HCT116 (cell line): ENCODE measurements around the gene SCFD1. TPM values are rescaled to one million over a fixed set of nuclear protein-coding genes. Genes with fewer than 3 reads are reported as not detected.

Experiments
- ATAC-seq: fragments of 200-7000 bp; cut with Tn5 transposase; 2 replicates; pipeline ENCODE4 v1.9.1; 2020; ENCODE audit warnings: mild to moderate bottlenecking, moderate library complexity
- BruUV-seq: library from RNA; stranded (reverse); fragments of 400-500 nt; replicated peaks from 2 replicates; lab custom pipeline; 2021; lab: Mats Ljungman, UMichigan
- CTCF ChIA-PET: fragments of 300-600 bp; sonication (Branson Sonifier 250); formaldehyde crosslinking; loops from one replicate; lab custom pipeline; 2021; ENCODE audit warnings: antibody characterized with exemption; lab: Charles Lee
- POLR2A ChIA-PET: fragments of 300-600, 350-600 bp; sonication (Branson Sonifier 250); formaldehyde crosslinking; loops from one replicate; lab custom pipeline; 2021; ENCODE audit warnings: antibody characterized with exemption; lab: Charles Lee
- RAD21 ChIA-PET, 2 experiments: fragments of 300-600 bp; sonication (Branson Sonifier 250); formaldehyde crosslinking; loops; one replicate each; lab custom pipeline; 2023; ENCODE audit warnings: low total read pairs in 2 of 2; ENCODE audit not compliant: uncharacterized antibody in 2 of 2, unreplicated experiment in 2 of 2, low non-redundant PET in 1 of 2; lab: Charles Lee
- DNase-seq: peaks from one replicate; pipeline ENCODE4 v3.0.0-alpha.2; 2010; ENCODE audit warnings: low read depth, low spot score
- H2AFZ ChIP-seq: fragments of 200-600 bp; shearing (Covaris generic), sonication (generic); 2 replicates; pipeline ENCODE4 v1.6.1; 2017; ENCODE audit warnings: low read depth, mixed run types, mixed read lengths, antibody characterized with exemption, low read length; ENCODE audit not compliant: poor library complexity, severe bottlenecking
- H3K27ac ChIP-seq: 2 replicates; pipeline ENCODE4 v1.5.1; 2012; ENCODE audit warnings: low read depth, low read length
- H3K27me3 ChIP-seq: fragments of 200-600 bp; sonication (generic); 2 replicates; pipeline ENCODE4 v1.6.1; 2016; ENCODE audit warnings: mixed run types, low read length, mixed read lengths; ENCODE audit not compliant: insufficient read depth
- H3K36me3 ChIP-seq, 2 experiments: fragments of 200-500 bp in 1 of 2; fragments of 200-600 bp in 1 of 2; sonication (Bioruptor generic) in 1 of 2; sonication (generic) in 1 of 2; 2 replicates each; pipeline versions ENCODE4 v1.5.1 to v1.6.1; 2014 to 2016; ENCODE audit warnings: low read length in 2 of 2, inconsistent platforms in 1 of 2, mixed read lengths in 1 of 2, mixed run types in 1 of 2; ENCODE audit not compliant: insufficient read depth in 2 of 2, control insufficient read depth in 1 of 2
- H3K4me1 ChIP-seq, 2 experiments: fragments of 200-600 bp in 1 of 2; sonication (generic) in 1 of 2; 2 replicates each; pipeline versions ENCODE4 v1.5.1 to v1.6.1; 2012 to 2017; ENCODE audit warnings: low read length in 2 of 2, inconsistent platforms in 1 of 2, mild to moderate bottlenecking in 1 of 2, mixed read lengths in 1 of 2, mixed run types in 1 of 2, moderate library complexity in 1 of 2; ENCODE audit not compliant: insufficient read depth in 2 of 2, control insufficient read depth in 1 of 2
- H3K4me2 ChIP-seq: fragments of 200-600 bp; sonication (generic); 2 replicates; pipeline ENCODE4 v1.6.1; 2017; ENCODE audit warnings: mixed run types, low read length, mixed read lengths
- H3K4me3 ChIP-seq, 2 experiments: fragments of 200-600 bp in 1 of 2; sonication (generic) in 1 of 2; replicated peaks in 1 of 2; 2 replicates each; pipeline ENCODE4 v1.5.1; 2011 to 2016; ENCODE audit warnings: low read length in 2 of 2, control low read depth in 1 of 2, low read depth in 1 of 2, mild to moderate bottlenecking in 1 of 2, mixed read lengths in 1 of 2, mixed run types in 1 of 2
- H3K79me2 ChIP-seq: fragments of 200-600 bp; sonication (generic); 2 replicates; pipeline ENCODE4 v1.6.1; 2017; ENCODE audit warnings: mild to moderate bottlenecking, mixed run types, low read length, moderate library complexity, mixed read lengths; ENCODE audit not compliant: insufficient read depth
- H3K9ac ChIP-seq: fragments of 200-600 bp; sonication (generic); 2 replicates; pipeline ENCODE4 v1.6.1; 2016; ENCODE audit warnings: low read length, mixed read lengths
- H3K9me2 ChIP-seq: fragments of 200-600 bp; sonication (generic), shearing (Covaris generic); 2 replicates; pipeline ENCODE4 v1.6.1; 2017; ENCODE audit warnings: mixed run types, mild to moderate bottlenecking, moderate library complexity; ENCODE audit not compliant: insufficient read depth
- H3K9me3 ChIP-seq, 2 experiments: fragments of 200-500 bp in 1 of 2; fragments of 200-600 bp in 1 of 2; sonication (Bioruptor generic) in 1 of 2; sonication (generic) in 1 of 2; 2 replicates each; pipeline ENCODE4 v1.6.1; 2014 to 2017; ENCODE audit warnings: low read length in 2 of 2, mixed read lengths in 2 of 2, inconsistent platforms in 1 of 2, low read depth in 1 of 2, mild to moderate bottlenecking in 1 of 2, mixed run types in 1 of 2, moderate library complexity in 1 of 2; ENCODE audit not compliant: control insufficient read depth in 1 of 2, insufficient read depth in 1 of 2
- H4K20me1 ChIP-seq: fragments of 200-600 bp; sonication (generic), shearing (Covaris generic); 2 replicates; pipeline ENCODE4 v1.6.1; 2017; ENCODE audit warnings: mixed run types, mild to moderate bottlenecking, moderate library complexity; ENCODE audit not compliant: insufficient read depth
- ATF3 ChIP-seq: IDR thresholded peaks from 2 replicates; pipeline ENCODE4 v1.6.1; 2012
- EGR1 ChIP-seq: IDR thresholded peaks from 2 replicates; pipeline ENCODE4 v1.6.1; 2012; ENCODE audit warnings: low read depth
- ELF1 ChIP-seq: IDR thresholded peaks from 2 replicates; pipeline ENCODE4 v1.6.1; 2012; ENCODE audit warnings: low read depth, borderline replicate concordance
- EZH2phosphoT487 ChIP-seq: fragments of 200-600 bp; IDR thresholded peaks from 2 replicates; pipeline ENCODE4 v1.6.1; 2018; ENCODE audit warnings: antibody characterized with exemption, borderline replicate concordance
- FOSL1 ChIP-seq: IDR thresholded peaks from 2 replicates; pipeline ENCODE4 v1.6.1; 2012; ENCODE audit warnings: low read depth
- JUND ChIP-seq: IDR thresholded peaks from 2 replicates; pipeline ENCODE4 v1.6.1; 2012
- MAX ChIP-seq: IDR thresholded peaks from 2 replicates; pipeline ENCODE4 v1.6.1; 2012
- REST ChIP-seq: IDR thresholded peaks from 2 replicates; pipeline ENCODE4 v1.6.1; 2012; ENCODE audit warnings: low read depth
- SP1 ChIP-seq: IDR thresholded peaks from 2 replicates; pipeline ENCODE4 v1.6.1; 2012; ENCODE audit warnings: low read depth
- SRF ChIP-seq: IDR thresholded peaks from 2 replicates; pipeline ENCODE4 v1.6.1; 2012; ENCODE audit warnings: low read depth
- TCF7L2 ChIP-seq: IDR thresholded peaks from 2 replicates; pipeline ENCODE4 v1.7.0; 2011; ENCODE audit warnings: borderline replicate concordance, inconsistent platforms; ENCODE audit not compliant: insufficient read depth, insufficient read length; ENCODE audit errors: extremely low read depth
- YY1 ChIP-seq: IDR thresholded peaks from 2 replicates; pipeline ENCODE4 v1.6.1; 2011; ENCODE audit warnings: low read length, low read depth, moderate library complexity, mild to moderate bottlenecking; ENCODE audit not compliant: insufficient replicate concordance; ENCODE audit errors: extremely low read depth
- ZFX ChIP-seq: fragments of 450-650 bp; IDR thresholded peaks from 2 replicates; pipeline ENCODE4 v1.6.1; 2017
- ZNF274 ChIP-seq: fragments of 200-500 bp; sonication (Bioruptor generic); IDR thresholded peaks from 2 replicates; pipeline ENCODE4 v1.6.1; 2014; ENCODE audit warnings: mild to moderate bottlenecking, low read depth, low read length, inconsistent platforms
- intact Hi-C: fragments of 100-400 bp; cut with micrococcal nuclease; formaldehyde crosslinking; loops from 2 replicates; pipeline ENCODE4 v1.10.0; 2022
- total RNA-seq: library from RNA; stranded (reverse); gene quantifications from one replicate; pipeline ENCODE4 v1.2.1, GENCODE V29; 2021; ENCODE audit not compliant: unreplicated experiment
- TF ChIP-seq, protein P1 (sequence below): IDR thresholded peaks from 2 replicates; pipeline ENCODE4 v1.6.1; 2011; ENCODE audit warnings: mild to moderate bottlenecking, low read length, moderate library complexity; ENCODE audit not compliant: insufficient replicate concordance; ENCODE audit errors: extremely low read depth
- TF ChIP-seq, protein P2 (sequence below), 3 experiments: fragments of 200-600 bp in 1 of 3; sonication (generic) in 1 of 3; IDR thresholded peaks in 2 of 3; conservative IDR thresholded peaks in 1 of 3; 2 replicates each; pipeline ENCODE4 v1.5.1; 2012 to 2017; ENCODE audit warnings: low read depth in 2 of 3, low read length in 2 of 3, antibody characterized with exemption in 1 of 3, borderline replicate concordance in 1 of 3, control low read depth in 1 of 3, mild to moderate bottlenecking in 1 of 3, mixed read lengths in 1 of 3, mixed run types in 1 of 3, moderate library complexity in 1 of 3; ENCODE audit not compliant: insufficient read depth in 1 of 3

SCFD1 gene
- total RNA-seq, 1 experiment from 2014 or later, result 71.1 TPM

GRCh38 chr14:30573226-30573814 is 48.8 kb upstream of the SCFD1 start:
- no TSS peak for BruUV-seq
- H3K27ac ChIP-seq, result no peak overlapping the region
- no peaks in the 10 kb centered on the region for H3K9me3 ChIP-seq
- ChIA-PET POLR2A (no interaction called here), CTCF (no interaction called here), RAD21 (no interaction called here)
- no peaks in the 10 kb centered on the region for H3K27me3 ChIP-seq
- no peak for ATAC-seq
- H3K4me1 ChIP-seq, result no peaks in the 10 kb centered on the region
- H3K9ac ChIP-seq, result no peak overlapping the region
- TF ChIP-seq EGR1, result no peak
- TF ChIP-seq SRF, result no peak
- TF ChIP-seq SP1, result no peak
- TF ChIP-seq TCF7L2, result no peak
- no peak for TF ChIP-seq ELF1
- TF ChIP-seq JUND, result no peak
- TF ChIP-seq, protein P1, sequence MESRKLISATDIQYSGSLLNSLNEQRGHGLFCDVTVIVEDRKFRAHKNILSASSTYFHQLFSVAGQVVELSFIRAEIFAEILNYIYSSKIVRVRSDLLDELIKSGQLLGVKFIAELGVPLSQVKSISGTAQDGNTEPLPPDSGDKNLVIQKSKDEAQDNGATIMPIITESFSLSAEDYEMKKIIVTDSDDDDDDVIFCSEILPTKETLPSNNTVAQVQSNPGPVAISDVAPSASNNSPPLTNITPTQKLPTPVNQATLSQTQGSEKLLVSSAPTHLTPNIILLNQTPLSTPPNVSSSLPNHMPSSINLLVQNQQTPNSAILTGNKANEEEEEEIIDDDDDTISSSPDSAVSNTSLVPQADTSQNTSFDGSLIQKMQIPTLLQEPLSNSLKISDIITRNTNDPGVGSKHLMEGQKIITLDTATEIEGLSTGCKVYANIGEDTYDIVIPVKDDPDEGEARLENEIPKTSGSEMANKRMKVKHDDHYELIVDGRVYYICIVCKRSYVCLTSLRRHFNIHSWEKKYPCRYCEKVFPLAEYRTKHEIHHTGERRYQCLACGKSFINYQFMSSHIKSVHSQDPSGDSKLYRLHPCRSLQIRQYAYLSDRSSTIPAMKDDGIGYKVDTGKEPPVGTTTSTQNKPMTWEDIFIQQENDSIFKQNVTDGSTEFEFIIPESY, result no peak
- TF ChIP-seq ZFX, result no peak
- no peak for TF ChIP-seq YY1
- no peak for TF ChIP-seq ATF3
- no peak for TF ChIP-seq FOSL1
- no peak for TF ChIP-seq ZNF274
- TF ChIP-seq MAX, result no peak
- TF ChIP-seq, protein P2, sequence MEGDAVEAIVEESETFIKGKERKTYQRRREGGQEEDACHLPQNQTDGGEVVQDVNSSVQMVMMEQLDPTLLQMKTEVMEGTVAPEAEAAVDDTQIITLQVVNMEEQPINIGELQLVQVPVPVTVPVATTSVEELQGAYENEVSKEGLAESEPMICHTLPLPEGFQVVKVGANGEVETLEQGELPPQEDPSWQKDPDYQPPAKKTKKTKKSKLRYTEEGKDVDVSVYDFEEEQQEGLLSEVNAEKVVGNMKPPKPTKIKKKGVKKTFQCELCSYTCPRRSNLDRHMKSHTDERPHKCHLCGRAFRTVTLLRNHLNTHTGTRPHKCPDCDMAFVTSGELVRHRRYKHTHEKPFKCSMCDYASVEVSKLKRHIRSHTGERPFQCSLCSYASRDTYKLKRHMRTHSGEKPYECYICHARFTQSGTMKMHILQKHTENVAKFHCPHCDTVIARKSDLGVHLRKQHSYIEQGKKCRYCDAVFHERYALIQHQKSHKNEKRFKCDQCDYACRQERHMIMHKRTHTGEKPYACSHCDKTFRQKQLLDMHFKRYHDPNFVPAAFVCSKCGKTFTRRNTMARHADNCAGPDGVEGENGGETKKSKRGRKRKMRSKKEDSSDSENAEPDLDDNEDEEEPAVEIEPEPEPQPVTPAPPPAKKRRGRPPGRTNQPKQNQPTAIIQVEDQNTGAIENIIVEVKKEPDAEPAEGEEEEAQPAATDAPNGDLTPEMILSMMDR (IDR thresholded peaks at IDR 0.05 in 2 of 3, conservative IDR thresholded peaks at IDR 0.05 in 1 of 3; ENCODE audit: borderline replicate concordance in 1 of 3, insufficient read depth in 1 of 3, low read depth in 2 of 3, low read length in 2 of 3), result no peak
- no peak for TF ChIP-seq EZH2phosphoT487
- no peak for TF ChIP-seq REST
- H3K9me2 ChIP-seq, result no peaks in the 10 kb centered on the region
- H2AFZ ChIP-seq, result no peak overlapping the region
- no peak for DNase-seq
- no peaks in the 10 kb centered on the region for H3K36me3 ChIP-seq
- peaks cover 100% of the 10 kb centered on the region for H3K79me2 ChIP-seq
- no peak overlapping the region for H3K4me2 ChIP-seq
- H4K20me1 ChIP-seq, result peaks cover 29% of the 10 kb centered on the region; the same call in 1 of the 2 replicates
- intact Hi-C loops, result no loop called here
- H3K4me3 ChIP-seq, result no peak overlapping the region
